Thyroid gland (tissue), 4 donors: Measurements from ENCODE around the gene SPNS3.

Experiments
- POLR2A ChIP-seq, 2 donors: fragments of 450-650 bp; IDR thresholded peaks; one replicate each; pipeline ENCODE4 v1.6.1; 2017; ENCODE audit warnings: antibody characterized with exemption in 2 of 2, mild to moderate bottlenecking in 2 of 2, moderate library complexity in 1 of 2
- TF ChIP-seq, protein P1 (sequence below), 6 experiments: fragments of 200-600 bp in 3 of 6; fragments of 450-650 bp in 3 of 6; sonication (generic) in 3 of 6; IDR thresholded peaks; one replicate each; pipeline ENCODE4 v1.5.1; 2016 to 2019; ENCODE audit warnings: antibody characterized with exemption in 6 of 6, mild to moderate bottlenecking in 2 of 6, inconsistent platforms in 1 of 6, moderate library complexity in 1 of 6

DNA sequence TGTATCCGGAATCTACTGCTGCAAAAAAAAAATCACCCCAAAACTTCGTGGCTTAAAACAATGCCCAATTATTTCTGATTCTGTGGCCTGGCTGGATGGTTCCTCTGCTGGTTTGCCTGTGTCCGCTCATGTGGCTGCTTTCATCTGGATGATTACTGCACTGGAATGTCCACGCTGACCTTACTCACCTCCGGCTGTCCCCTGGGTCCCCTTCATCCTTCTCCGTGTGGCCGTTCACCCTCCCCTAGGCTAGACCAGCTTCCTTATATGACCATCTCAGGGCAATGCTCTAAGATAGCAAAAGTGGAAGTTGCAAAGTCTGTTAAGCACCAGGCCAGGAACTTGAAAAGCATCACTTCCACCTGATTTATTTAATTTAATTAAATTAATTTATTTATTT lies 33.5 kb downstream of the SPNS3 start:
- TF ChIP-seq, protein P1, sequence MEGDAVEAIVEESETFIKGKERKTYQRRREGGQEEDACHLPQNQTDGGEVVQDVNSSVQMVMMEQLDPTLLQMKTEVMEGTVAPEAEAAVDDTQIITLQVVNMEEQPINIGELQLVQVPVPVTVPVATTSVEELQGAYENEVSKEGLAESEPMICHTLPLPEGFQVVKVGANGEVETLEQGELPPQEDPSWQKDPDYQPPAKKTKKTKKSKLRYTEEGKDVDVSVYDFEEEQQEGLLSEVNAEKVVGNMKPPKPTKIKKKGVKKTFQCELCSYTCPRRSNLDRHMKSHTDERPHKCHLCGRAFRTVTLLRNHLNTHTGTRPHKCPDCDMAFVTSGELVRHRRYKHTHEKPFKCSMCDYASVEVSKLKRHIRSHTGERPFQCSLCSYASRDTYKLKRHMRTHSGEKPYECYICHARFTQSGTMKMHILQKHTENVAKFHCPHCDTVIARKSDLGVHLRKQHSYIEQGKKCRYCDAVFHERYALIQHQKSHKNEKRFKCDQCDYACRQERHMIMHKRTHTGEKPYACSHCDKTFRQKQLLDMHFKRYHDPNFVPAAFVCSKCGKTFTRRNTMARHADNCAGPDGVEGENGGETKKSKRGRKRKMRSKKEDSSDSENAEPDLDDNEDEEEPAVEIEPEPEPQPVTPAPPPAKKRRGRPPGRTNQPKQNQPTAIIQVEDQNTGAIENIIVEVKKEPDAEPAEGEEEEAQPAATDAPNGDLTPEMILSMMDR (IDR thresholded peaks at IDR 0.05), result no peak
- TF ChIP-seq POLR2A (IDR thresholded peaks at IDR 0.05), result no peak
